Endothelial cell of umbilical vein (primary cell): ENCODE results near the gene PFKL. TPM values are rescaled to one million over a fixed set of nuclear protein-coding genes. Genes with fewer than 3 reads are reported as not detected.

Experiments used
- BruUV-seq: library from RNA; stranded (reverse); fragments of 400-500 nt; replicated peaks from 2 replicates; lab custom pipeline; 2021; lab: Mats Ljungman, UMichigan
- CTCF ChIA-PET: fragments of 300-600, 350-600 bp; sonication (Branson Sonifier 250); formaldehyde crosslinking; loops from one replicate; lab custom pipeline; 2021; ENCODE audit warnings: antibody characterized with exemption, inconsistent platforms; lab: Charles Lee
- POLR2A ChIA-PET: fragments of 300-600, 350-600 bp; sonication (Branson Sonifier 250); formaldehyde crosslinking; loops from one replicate; lab custom pipeline; 2021; ENCODE audit warnings: antibody characterized with exemption, inconsistent platforms; lab: Charles Lee
- DNase-seq: peaks from one replicate; pipeline ENCODE4 v3.0.0-alpha.2; 2011; ENCODE audit warnings: low read depth, low spot score
- FAIRE-seq: peaks from 2 replicates; lab custom pipeline; 2011; peaks lifted over from hg19 to GRCh38; lab: Jason Lieb, UNC
- H2AFZ ChIP-seq: 2 replicates; pipeline ENCODE4 v1.6.0; 2012; ENCODE audit warnings: low read depth, low read length, control low read depth, inconsistent platforms
- H3K27ac ChIP-seq: 2 replicates; pipeline ENCODE4 v1.5.1; 2011; ENCODE audit warnings: low read depth, mild to moderate bottlenecking, control low read depth, low read length, moderate library complexity; ENCODE audit not compliant: insufficient read depth
- H3K27me3 ChIP-seq, 2 experiments: 2 replicates each; pipeline versions ENCODE4 v1.6.0 to v1.6.1; 2011; ENCODE audit warnings: low read length in 2 of 2, mixed read lengths in 1 of 2; ENCODE audit not compliant: control insufficient read depth in 2 of 2, insufficient read depth in 2 of 2
- H3K36me3 ChIP-seq, 2 experiments: 2 replicates in 1 of 2; 3 replicates in 1 of 2; pipeline ENCODE4 v1.5.1; 2011; ENCODE audit warnings: low read length in 2 of 2, mild to moderate bottlenecking in 1 of 2, moderate library complexity in 1 of 2; ENCODE audit not compliant: control insufficient read depth in 2 of 2, insufficient read depth in 2 of 2; ENCODE audit errors: extremely low read depth in 1 of 2
- H3K4me1 ChIP-seq: 3 replicates; pipeline ENCODE4 v1.5.1; 2011; ENCODE audit warnings: mild to moderate bottlenecking, low read length; ENCODE audit not compliant: control insufficient read depth, insufficient read depth; ENCODE audit errors: extremely low read depth
- H3K4me2 ChIP-seq: 2 replicates; pipeline ENCODE4 v1.6.1; 2011; ENCODE audit warnings: low read length, control low read depth, mixed read lengths; ENCODE audit not compliant: insufficient read depth
- H3K4me3 ChIP-seq, 3 experiments: fragments of 200-600 bp in 1 of 3; sonication (generic), shearing (Covaris generic) in 1 of 3; replicated peaks in 1 of 3; 2 replicates each; pipeline ENCODE4 v1.5.1; 2011 to 2016; ENCODE audit warnings: control low read depth in 3 of 3, low read length in 3 of 3, mild to moderate bottlenecking in 2 of 3, inconsistent platforms in 1 of 3, low read depth in 1 of 3, moderate library complexity in 1 of 3; ENCODE audit not compliant: insufficient read depth in 1 of 3
- H3K79me2 ChIP-seq: 2 replicates; pipeline ENCODE4 v1.6.0; 2012; ENCODE audit warnings: low read length, inconsistent platforms; ENCODE audit not compliant: control insufficient read depth, insufficient read depth
- H3K9ac ChIP-seq: replicated peaks from 2 replicates; pipeline ENCODE3; 2011; ENCODE audit warnings: low read length, control low read depth; ENCODE audit not compliant: insufficient read depth; ENCODE audit errors: extremely low read depth
- H3K9me1 ChIP-seq: replicated peaks from 3 replicates; pipeline ENCODE4 v1.6.0; 2011; ENCODE audit warnings: mild to moderate bottlenecking, low read length; ENCODE audit not compliant: control insufficient read depth, insufficient read depth; ENCODE audit errors: extremely low read depth
- H3K9me3 ChIP-seq: replicated peaks from 2 replicates; pipeline ENCODE4 v1.5.1; 2012; ENCODE audit warnings: low read length, inconsistent platforms; ENCODE audit not compliant: control insufficient read depth, insufficient read depth
- H4K20me1 ChIP-seq: replicated peaks from 2 replicates; pipeline ENCODE3; 2011; ENCODE audit warnings: mild to moderate bottlenecking, low read length; ENCODE audit not compliant: control insufficient read depth, insufficient read depth; ENCODE audit errors: extremely low read depth
- EZH2 ChIP-seq: IDR thresholded peaks from 2 replicates; pipeline ENCODE4 v1.6.1; 2012; ENCODE audit warnings: borderline replicate concordance, low read depth, mild to moderate bottlenecking, moderate library complexity, low read length, inconsistent platforms; ENCODE audit not compliant: severe bottlenecking
- FOS ChIP-seq: IDR thresholded peaks from 2 replicates; pipeline ENCODE4 v1.6.1; 2011; ENCODE audit warnings: mild to moderate bottlenecking, low read length, moderate library complexity, borderline replicate concordance; ENCODE audit not compliant: insufficient read depth
- GATA2 ChIP-seq: IDR thresholded peaks from 2 replicates; pipeline ENCODE4 v1.7.0; 2011; ENCODE audit warnings: low read depth, mild to moderate bottlenecking, moderate library complexity, mixed read lengths, low read length; ENCODE audit not compliant: insufficient read length, insufficient read depth
- JUN ChIP-seq: IDR thresholded peaks from 2 replicates; pipeline ENCODE4 v1.6.1; 2011; ENCODE audit warnings: borderline replicate concordance, low read depth; ENCODE audit not compliant: insufficient read length, insufficient read depth
- MYC ChIP-seq: IDR thresholded peaks from one replicate; pipeline ENCODE4 v1.6.1; 2011; ENCODE audit warnings: mild to moderate bottlenecking, low read depth, low read length
- POLR2A ChIP-seq: IDR thresholded peaks from 2 replicates; pipeline ENCODE4 v1.6.1; 2012; ENCODE audit warnings: low read depth, mild to moderate bottlenecking, control low read depth, low read length
- POLR2AphosphoS5 ChIP-seq: IDR thresholded peaks from 2 replicates; pipeline ENCODE4 v1.6.1; 2012; ENCODE audit warnings: low read depth, mild to moderate bottlenecking, control low read depth, low read length, moderate library complexity; ENCODE audit not compliant: insufficient read depth
- dilution Hi-C: fragments of 300-500 bp; cut with MboI; formaldehyde crosslinking; loops from one replicate; pipeline ENCODE4 v1.15.0; 2019; ENCODE audit warnings: low sequenced_read_pairs; ENCODE audit not compliant: extremely low pct_ligation_motif_present
- intact Hi-C: fragments of 100-400 bp; cut with micrococcal nuclease; formaldehyde crosslinking; loops from one replicate; pipeline ENCODE4 v1.10.0; 2022
- polyA plus RNA-seq, 4 experiments: library from polyadenylated mRNA; depleted of rRNA in 3 of 4; stranded (reverse) in 3 of 4; unstranded in 1 of 4; fragments of >200 nt; gene quantifications; 2 replicates each; pipeline versions ENCODE4 v1.2.1 to v1.2.3, GENCODE V29; 2011 to 2012; ENCODE audit warnings: missing spikeins in 1 of 4
- total RNA-seq: library from RNA; stranded (reverse); gene quantifications from 2 replicates; pipeline ENCODE4 v1.2.3, GENCODE V29; 2021
- TF ChIP-seq, protein P1 (sequence below), 2 donors: IDR thresholded peaks; 1 replicate in 1 of 2; 2 replicates in 1 of 2; pipeline ENCODE4 v1.5.1; 2011; ENCODE audit warnings: low read length in 2 of 2, mild to moderate bottlenecking in 2 of 2, moderate library complexity in 2 of 2, control low read depth in 1 of 2, inconsistent platforms in 1 of 2, low read depth in 1 of 2; ENCODE audit not compliant: insufficient read depth in 1 of 2; ENCODE audit errors: extremely low read depth in 1 of 2
- TF ChIP-seq, protein P2 (sequence below): IDR thresholded peaks from 2 replicates; pipeline ENCODE4 v1.6.1; 2011; ENCODE audit not compliant: insufficient read depth, insufficient read length

The PFKL gene
- total and polyA plus RNA-seq, 2 donors (not counting 3 experiments of a cell fraction or from before 2014, with no cell fraction given), result 137 to 154 TPM

DNA sequence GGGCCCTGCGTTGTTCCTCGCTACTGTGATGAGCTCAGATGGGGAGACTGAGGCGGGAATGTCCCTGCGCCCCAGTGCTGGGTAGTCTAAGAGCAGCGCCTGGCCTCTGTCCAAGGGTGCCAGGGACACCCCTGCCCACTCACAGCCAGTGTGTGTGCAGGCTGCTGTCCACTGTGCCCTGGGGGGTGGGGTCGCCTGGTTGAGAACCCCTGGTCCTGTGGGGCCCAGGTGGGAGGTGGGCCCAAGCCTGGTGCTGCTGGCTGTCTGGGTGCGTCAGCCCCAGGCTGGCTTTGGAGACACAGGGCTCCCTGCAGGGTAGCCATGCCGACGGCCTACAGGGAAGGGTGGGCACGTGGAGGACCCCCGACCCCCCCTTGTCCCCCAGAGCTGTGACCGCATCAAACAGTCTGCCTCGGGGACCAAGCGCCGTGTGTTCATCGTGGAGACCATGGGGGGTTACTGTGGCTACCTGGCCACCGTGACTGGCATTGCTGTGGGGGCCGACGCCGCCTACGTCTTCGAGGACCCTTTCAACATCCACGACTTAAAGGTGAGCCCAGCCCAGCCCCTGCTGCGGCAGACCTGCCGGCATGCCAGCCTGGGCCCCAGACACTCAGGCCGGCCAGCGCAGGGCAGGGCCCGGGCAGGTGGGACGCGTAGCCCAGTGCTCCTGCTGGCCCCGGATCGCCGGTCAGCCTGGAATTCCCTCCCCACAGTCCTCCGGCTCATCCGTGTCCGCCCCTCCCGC is 24.4 kb downstream of the PFKL start:
- no TSS peak for BruUV-seq
- Histone ChIP-seq H3K4me2 (no peak overlapping the region), H3K4me3 (no peak overlapping the region), H3K4me1 (no peaks in the 10 kb centered on the region), H3K27ac (no peak overlapping the region), H4K20me1 (no peaks in the 10 kb centered on the region), H2AFZ (no peak overlapping the region), H3K27me3 (no peaks in the 10 kb centered on the region), H3K9ac (no peak overlapping the region), H3K79me2 (no peaks in the 10 kb centered on the region), H3K36me3 (peaks cover 5 to 39% of the 10 kb centered on the region in 2 experiments), H3K9me1 (no peaks in the 10 kb centered on the region), H3K9me3 (no peaks in the 10 kb centered on the region)
- dilution Hi-C loops, result no loop called here
- no peak for DNase-seq
- no peak for FAIRE-seq
- TF ChIP-seq, protein P1, sequence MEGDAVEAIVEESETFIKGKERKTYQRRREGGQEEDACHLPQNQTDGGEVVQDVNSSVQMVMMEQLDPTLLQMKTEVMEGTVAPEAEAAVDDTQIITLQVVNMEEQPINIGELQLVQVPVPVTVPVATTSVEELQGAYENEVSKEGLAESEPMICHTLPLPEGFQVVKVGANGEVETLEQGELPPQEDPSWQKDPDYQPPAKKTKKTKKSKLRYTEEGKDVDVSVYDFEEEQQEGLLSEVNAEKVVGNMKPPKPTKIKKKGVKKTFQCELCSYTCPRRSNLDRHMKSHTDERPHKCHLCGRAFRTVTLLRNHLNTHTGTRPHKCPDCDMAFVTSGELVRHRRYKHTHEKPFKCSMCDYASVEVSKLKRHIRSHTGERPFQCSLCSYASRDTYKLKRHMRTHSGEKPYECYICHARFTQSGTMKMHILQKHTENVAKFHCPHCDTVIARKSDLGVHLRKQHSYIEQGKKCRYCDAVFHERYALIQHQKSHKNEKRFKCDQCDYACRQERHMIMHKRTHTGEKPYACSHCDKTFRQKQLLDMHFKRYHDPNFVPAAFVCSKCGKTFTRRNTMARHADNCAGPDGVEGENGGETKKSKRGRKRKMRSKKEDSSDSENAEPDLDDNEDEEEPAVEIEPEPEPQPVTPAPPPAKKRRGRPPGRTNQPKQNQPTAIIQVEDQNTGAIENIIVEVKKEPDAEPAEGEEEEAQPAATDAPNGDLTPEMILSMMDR (IDR thresholded peaks at IDR 0.05; ENCODE audit: extremely low read depth in 1 of 2, insufficient read depth in 1 of 2, low read depth in 1 of 2, low read length in 2 of 2), result no peak
- no peak for TF ChIP-seq FOS
- TF ChIP-seq, protein P2, sequence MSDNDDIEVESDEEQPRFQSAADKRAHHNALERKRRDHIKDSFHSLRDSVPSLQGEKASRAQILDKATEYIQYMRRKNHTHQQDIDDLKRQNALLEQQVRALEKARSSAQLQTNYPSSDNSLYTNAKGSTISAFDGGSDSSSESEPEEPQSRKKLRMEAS, result no peak
- no peak for TF ChIP-seq POLR2A
- TF ChIP-seq MYC, result no peak
- no peak for TF ChIP-seq GATA2
- no peak for TF ChIP-seq POLR2AphosphoS5
- TF ChIP-seq JUN, result no peak
- TF ChIP-seq EZH2, result no peak
- intact Hi-C loops, result no loop called here
- POLR2A ChIA-PET, result no interaction called here
- CTCF ChIA-PET, result no interaction called here
